AG04449 (cell line): ENCODE measurements around the gene RASA4.
"Not testable (repeated sequence)": the region's sequence is repeated elsewhere in the genome, so short reads cannot be mapped to it uniquely, and the experiment has no call there.

Source experiments
- CTCF ChIA-PET: fragments of 350-600 bp; formaldehyde crosslinking; extraction: SDS; loops from one replicate; lab custom pipeline; 2021; ENCODE audit warnings: antibody characterized with exemption; lab: Yijun Ruan, JAX
- POLR2A ChIA-PET: fragments of 400-600, 350-600 bp; formaldehyde crosslinking; extraction: SDS; loops from one replicate; lab custom pipeline; 2020; ENCODE audit warnings: antibody characterized with exemption, inconsistent platforms; lab: Yijun Ruan, JAX
- DNase-seq: peaks from one replicate; pipeline ENCODE4 v3.0.0-alpha.2; 2010; ENCODE audit warnings: low read depth, low spot score
- H3K4me3 ChIP-seq: 2 replicates; pipeline ENCODE4 v1.5.1; 2011; ENCODE audit warnings: low read depth, mild to moderate bottlenecking, control low read depth, low read length

The RASA4 gene

GRCh38 chr7:102535062-102535615 is 81.4 kb downstream of the RASA4 start:
- POLR2A ChIA-PET, H3K4me3 ChIP-seq, CTCF ChIA-PET, DNase-seq: not testable (repeated sequence)

- CTCF ChIA-PET, DNase-seq, H3K4me3 ChIP-seq, POLR2A ChIA-PET: not testable (repeated sequence)
Measured at GRCh38 chr7:102532127-102532526, 84.4 kb downstream of the RASA4 start.

GRCh38 chr7:102531583-102531982 is 85.0 kb downstream of the RASA4 start:
- DNase-seq, CTCF ChIA-PET, POLR2A ChIA-PET, H3K4me3 ChIP-seq: not testable (repeated sequence)

GRCh38 chr7:102527822-102528793 is 88.4 kb downstream of the RASA4 start:
- POLR2A ChIA-PET, H3K4me3 ChIP-seq, DNase-seq, CTCF ChIA-PET: not testable (repeated sequence)

- DNase-seq, POLR2A ChIA-PET, CTCF ChIA-PET, H3K4me3 ChIP-seq: not testable (repeated sequence)
Measured at GRCh38 chr7:102527182-102527581, 89.4 kb downstream of the RASA4 start.

GRCh38 chr7:102524803-102525202 is 91.8 kb downstream of the RASA4 start:
- CTCF ChIA-PET, DNase-seq, POLR2A ChIA-PET: not testable (repeated sequence)

More at GRCh38 chr7:102524803-102525202, 91.8 kb downstream of the RASA4 start:
- H3K4me3 ChIP-seq, result not testable (repeated sequence)
